HPDE6-E6E7 (cell line): Measurements from ENCODE around the gene KIAA0753.
A peak's percentile ranks its signal among the peaks of the same experiment; 100 is the strongest.

ENCODE experiments used
- DNase-seq: peaks from one replicate; pipeline ENCODE4 v3.0.0; 2011; ENCODE audit warnings: missing footprints; ENCODE audit errors: extremely low spot score

Gene KIAA0753

GRCh38 chr17:6641247-6641863 lies 844 bp upstream of the KIAA0753 start:
- DNase-seq, result no peak

- no peak for DNase-seq
Observed at GRCh38 chr17:6639586-6640535, 650 bp downstream of the KIAA0753 start.

GRCh38 chr17:6639014-6639585 lies 1.4 kb downstream of the KIAA0753 start:
- DNase-seq, result no peak

- no peak for DNase-seq
Observed at GRCh38 chr17:6638046-6638908, 2.2 kb downstream of the KIAA0753 start.

- DNase-seq, result no peak
Observed at GRCh38 chr17:6637458-6637840, 3.1 kb downstream of the KIAA0753 start.

- no peak for DNase-seq
Observed at GRCh38 chr17:6636616-6637457, 3.7 kb downstream of the KIAA0753 start.

GRCh38 chr17:6636105-6636504 lies 4.4 kb downstream of the KIAA0753 start:
- DNase-seq, result no peak

GRCh38 chr17:6633263-6633662 lies 7.2 kb downstream of the KIAA0753 start:
- no peak for DNase-seq

GRCh38 chr17:6632530-6632929 lies 8.0 kb downstream of the KIAA0753 start:
- no peak for DNase-seq

GRCh38 chr17:6630390-6630789 lies 10.1 kb downstream of the KIAA0753 start:
- no peak for DNase-seq

- no peak for DNase-seq
Observed at GRCh38 chr17:6627019-6627418, 13.5 kb downstream of the KIAA0753 start.

GRCh38 chr17:6626616-6627015 lies 13.9 kb downstream of the KIAA0753 start:
- DNase-seq, result no peak

GRCh38 chr17:6623941-6624340 lies 16.6 kb downstream of the KIAA0753 start:
- DNase-seq, result no peak

GRCh38 chr17:6611231-6611630 lies 29.3 kb downstream of the KIAA0753 start:
- DNase-seq, result no peak

GRCh38 chr17:6610011-6610410 lies 30.5 kb downstream of the KIAA0753 start:
- no peak for DNase-seq

- DNase-seq, result peak; percentile 76
Observed at GRCh38 chr17:6608321-6608720, 32.2 kb downstream of the KIAA0753 start.

GRCh38 chr17:6605142-6605541 lies 35.4 kb downstream of the KIAA0753 start:
- no peak for DNase-seq

- no peak for DNase-seq
Observed at GRCh38 chr17:6603744-6604325, 36.7 kb downstream of the KIAA0753 start.

- DNase-seq, result no peak
Observed at GRCh38 chr17:6602141-6602540, 38.4 kb downstream of the KIAA0753 start.

- DNase-seq, result no peak
Observed at GRCh38 chr17:6599364-6599763, 41.1 kb downstream of the KIAA0753 start.

GRCh38 chr17:6597727-6598126 lies 42.8 kb downstream of the KIAA0753 start:
- DNase-seq, result no peak
